ENCODE measurements around the gene WDCP. TPM values are rescaled to one million over a fixed set of nuclear protein-coding genes. Genes with fewer than 3 reads are reported as not detected.
A peak's percentile ranks its signal among the peaks of the same experiment; 100 is the strongest.
"Not testable (repeated sequence)": the region's sequence is repeated elsewhere in the genome, so short reads cannot be mapped to it uniquely, and the experiment has no call there.

The WDCP gene, protein sequence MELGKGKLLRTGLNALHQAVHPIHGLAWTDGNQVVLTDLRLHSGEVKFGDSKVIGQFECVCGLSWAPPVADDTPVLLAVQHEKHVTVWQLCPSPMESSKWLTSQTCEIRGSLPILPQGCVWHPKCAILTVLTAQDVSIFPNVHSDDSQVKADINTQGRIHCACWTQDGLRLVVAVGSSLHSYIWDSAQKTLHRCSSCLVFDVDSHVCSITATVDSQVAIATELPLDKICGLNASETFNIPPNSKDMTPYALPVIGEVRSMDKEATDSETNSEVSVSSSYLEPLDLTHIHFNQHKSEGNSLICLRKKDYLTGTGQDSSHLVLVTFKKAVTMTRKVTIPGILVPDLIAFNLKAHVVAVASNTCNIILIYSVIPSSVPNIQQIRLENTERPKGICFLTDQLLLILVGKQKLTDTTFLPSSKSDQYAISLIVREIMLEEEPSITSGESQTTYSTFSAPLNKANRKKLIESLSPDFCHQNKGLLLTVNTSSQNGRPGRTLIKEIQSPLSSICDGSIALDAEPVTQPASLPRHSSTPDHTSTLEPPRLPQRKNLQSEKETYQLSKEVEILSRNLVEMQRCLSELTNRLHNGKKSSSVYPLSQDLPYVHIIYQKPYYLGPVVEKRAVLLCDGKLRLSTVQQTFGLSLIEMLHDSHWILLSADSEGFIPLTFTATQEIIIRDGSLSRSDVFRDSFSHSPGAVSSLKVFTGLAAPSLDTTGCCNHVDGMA
- total RNA-seq = 10 to 100 TPM in 1 of 6 donors, 1 to 10 TPM in 5; 1.0 to 10.6 (median 4.6) TPM

DNA sequence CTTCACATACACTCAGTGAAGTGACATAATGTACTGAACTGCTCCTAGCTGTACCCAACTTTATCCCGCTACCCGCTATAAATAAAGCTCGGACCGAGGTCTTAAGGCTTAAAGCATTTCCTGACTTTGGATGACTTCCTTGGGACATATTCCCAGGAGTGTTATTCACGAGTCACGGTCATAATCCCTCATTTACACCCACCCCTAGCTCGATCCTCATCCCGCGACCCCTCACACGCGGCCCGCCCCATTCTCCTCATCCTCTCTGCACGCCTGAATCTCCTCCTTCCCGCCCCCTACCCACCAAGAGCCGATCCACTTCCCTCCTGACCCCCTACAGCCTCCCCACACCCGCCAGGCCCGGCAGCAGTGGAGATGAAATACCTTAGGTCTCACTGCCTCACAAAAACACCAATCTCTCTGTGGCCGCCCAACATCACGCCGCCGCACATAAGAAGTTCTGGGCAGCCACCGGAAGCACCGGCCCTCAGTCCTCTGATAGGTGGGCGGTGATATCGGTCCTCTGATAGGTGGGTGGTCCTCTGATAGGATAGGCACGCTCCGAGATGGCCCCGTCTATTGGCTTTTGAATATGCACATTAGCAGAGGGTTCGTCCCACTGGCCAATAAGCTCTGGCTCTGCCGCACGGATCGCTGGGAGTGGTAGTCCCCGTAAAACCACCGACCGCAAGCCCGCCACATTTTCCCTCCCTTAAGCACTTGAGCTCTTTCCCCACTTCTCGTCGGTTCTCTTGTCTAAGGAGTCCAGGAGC is at the start of gene WDCP:
Gene WDCP (minus strand): TSS at position 462 of the 773 bp plus-strand sequence. CDS start 7,897 bp downstream, outside the sequence.
- WGBS, 2 donors = 1% methylated on average over 31 of the region's 38 CpGs
- peak; percentile 99 to 100 for ATAC-seq (ENCODE audit: low FRiP score in 2 of 2)
- Histone ChIP-seq H3K4me1 (peaks cover 16 to 42% (median 22%) of the 10 kb centered on the region in 4 donors), H3K27me3 (no peaks in the 10 kb centered on the region), H3K27ac (peak within 1 kb of the TSS; percentile 59 to 82 (median 76)), H3K9me3 (no peaks in the 10 kb centered on the region), H3K36me3 (no peaks in the 10 kb centered on the region), H3K4me3 (peak within 1 kb of the TSS; percentile 86 to 96 (median 88))
- peak; percentile 74 to 99 for DNase-seq
- no peak for TF ChIP-seq CTCF (IDR thresholded peaks at IDR 0.05)
- TF ChIP-seq EP300 (IDR thresholded peaks at IDR 0.05) = no peak
- peak; percentile 26 to 88 for TF ChIP-seq POLR2AphosphoS5 (IDR thresholded peaks at IDR 0.05)
- peak in 3 of 4 donors; percentile 38 to 73 (median 62) for TF ChIP-seq POLR2A (IDR thresholded peaks at IDR 0.05)

DNA sequence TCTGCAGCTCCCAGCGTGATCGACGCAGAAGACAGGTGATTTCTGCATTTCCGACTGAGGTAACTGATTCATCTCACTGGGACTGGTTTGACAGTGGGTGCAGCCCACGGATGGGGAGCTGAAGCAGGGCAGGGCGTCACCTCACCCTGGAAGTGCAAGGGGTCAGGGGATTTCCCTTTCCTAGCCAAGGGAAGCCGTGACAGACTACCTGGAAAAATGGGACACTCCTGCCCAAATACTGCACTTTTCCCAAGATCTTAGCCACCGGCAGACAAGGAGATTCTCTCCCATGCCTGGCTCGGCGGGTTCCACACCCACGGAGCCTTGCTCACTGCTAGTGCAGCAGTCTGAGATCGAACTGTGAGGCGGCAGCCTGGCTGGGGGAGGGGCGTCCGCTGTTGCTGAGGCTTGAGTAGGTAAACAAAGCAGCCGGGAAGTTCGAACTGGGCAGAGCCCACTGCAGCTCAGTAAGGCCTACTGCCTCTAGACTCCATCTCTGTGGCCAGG is 48.0 kb upstream of the WDCP start:
- H3K9me3 ChIP-seq; ATAC-seq (ENCODE audit: low FRiP score in 2 of 2); H3K4me1 ChIP-seq; H3K4me3 ChIP-seq; H3K27ac ChIP-seq; H3K27me3 ChIP-seq: not testable (repeated sequence)
- WGBS, 2 donors = 75 to 82% methylated on average over 6 to 17 of the region's 17 CpGs
- peak in 1 of 2 donors; percentile 54 for DNase-seq
- peaks cover 0 to 18% (median 6%) of the 10 kb centered on the region in 4 donors for H3K36me3 ChIP-seq

- not testable (repeated sequence) for H3K27ac ChIP-seq; ATAC-seq (ENCODE audit: low FRiP score in 2 of 2); H3K27me3 ChIP-seq; H3K9me3 ChIP-seq; DNase-seq; H3K4me3 ChIP-seq; H3K4me1 ChIP-seq
- WGBS, 2 donors = 96 to 100% methylated on average over 5 of the region's 5 CpGs
- peaks cover 0 to 28% (median 6%) of the 10 kb centered on the region in 4 donors for H3K36me3 ChIP-seq
Measured at GRCh38 chr2:24093270-24093669, 46.1 kb upstream of the WDCP start.

- Histone ChIP-seq H3K27me3 (no peaks in the 10 kb centered on the region), H3K27ac (no peak overlapping the region), H3K9me3 (no peaks in the 10 kb centered on the region), H3K4me3 (no peak overlapping the region), H3K4me1 (peaks cover 6 to 8% (median 7%) of the 10 kb centered on the region in 4 donors), H3K36me3 (peaks cover 0 to 23% (median 2%) of the 10 kb centered on the region in 4 donors)
- ATAC-seq (ENCODE audit: low FRiP score in 2 of 2) (no peak), DNase-seq (no peak)
- WGBS, 2 donors = 45 to 83% methylated on average over 2 of the region's 2 CpGs
- TF ChIP-seq POLR2A (IDR thresholded peaks at IDR 0.05) = no peak
- no peak for TF ChIP-seq CTCF (IDR thresholded peaks at IDR 0.05)
- no peak for TF ChIP-seq EP300 (IDR thresholded peaks at IDR 0.05)
- no peak for TF ChIP-seq POLR2AphosphoS5 (IDR thresholded peaks at IDR 0.05)
Measured at GRCh38 chr2:24088821-24089359, 41.7 kb upstream of the WDCP start.

- WGBS, 2 donors = 89 to 92% methylated on average over 3 of the region's 3 CpGs
- no peak overlapping the region for H3K27ac ChIP-seq
Measured at GRCh38 chr2:24087032-24087431, 39.8 kb upstream of the WDCP start.

More at GRCh38 chr2:24087032-24087431, 39.8 kb upstream of the WDCP start:
- DNase-seq (no peak), ATAC-seq (ENCODE audit: low FRiP score in 2 of 2) (no peak)
- Histone ChIP-seq H3K4me3 (no peak overlapping the region), H3K4me1 (peaks cover 19 to 24% (median 22%) of the 10 kb centered on the region in 4 donors), H3K36me3 (peaks cover 0 to 30% (median 8%) of the 10 kb centered on the region in 4 donors), H3K27me3 (no peaks in the 10 kb centered on the region), H3K9me3 (no peaks in the 10 kb centered on the region)
- TF ChIP-seq POLR2AphosphoS5 (IDR thresholded peaks at IDR 0.05) (no peak), POLR2A (IDR thresholded peaks at IDR 0.05) (no peak), CTCF (IDR thresholded peaks at IDR 0.05) (no peak), EP300 (IDR thresholded peaks at IDR 0.05) (no peak)

Data from upper lobe of left lung (tissue), 6 donors.